Measurements from ENCODE around the gene ACTMAP. TPM values are rescaled to one million over a fixed set of nuclear protein-coding genes. Genes with fewer than 3 reads are reported as not detected.
A peak's percentile ranks its signal among the peaks of the same experiment; 100 is the strongest.

ACTMAP gene
- total and polyA plus RNA-seq, 2 of the 13 experiments (the other 11 are each of a cell fraction or from before 2014, with no cell fraction given): 2.2 to 7.9 TPM

DNA sequence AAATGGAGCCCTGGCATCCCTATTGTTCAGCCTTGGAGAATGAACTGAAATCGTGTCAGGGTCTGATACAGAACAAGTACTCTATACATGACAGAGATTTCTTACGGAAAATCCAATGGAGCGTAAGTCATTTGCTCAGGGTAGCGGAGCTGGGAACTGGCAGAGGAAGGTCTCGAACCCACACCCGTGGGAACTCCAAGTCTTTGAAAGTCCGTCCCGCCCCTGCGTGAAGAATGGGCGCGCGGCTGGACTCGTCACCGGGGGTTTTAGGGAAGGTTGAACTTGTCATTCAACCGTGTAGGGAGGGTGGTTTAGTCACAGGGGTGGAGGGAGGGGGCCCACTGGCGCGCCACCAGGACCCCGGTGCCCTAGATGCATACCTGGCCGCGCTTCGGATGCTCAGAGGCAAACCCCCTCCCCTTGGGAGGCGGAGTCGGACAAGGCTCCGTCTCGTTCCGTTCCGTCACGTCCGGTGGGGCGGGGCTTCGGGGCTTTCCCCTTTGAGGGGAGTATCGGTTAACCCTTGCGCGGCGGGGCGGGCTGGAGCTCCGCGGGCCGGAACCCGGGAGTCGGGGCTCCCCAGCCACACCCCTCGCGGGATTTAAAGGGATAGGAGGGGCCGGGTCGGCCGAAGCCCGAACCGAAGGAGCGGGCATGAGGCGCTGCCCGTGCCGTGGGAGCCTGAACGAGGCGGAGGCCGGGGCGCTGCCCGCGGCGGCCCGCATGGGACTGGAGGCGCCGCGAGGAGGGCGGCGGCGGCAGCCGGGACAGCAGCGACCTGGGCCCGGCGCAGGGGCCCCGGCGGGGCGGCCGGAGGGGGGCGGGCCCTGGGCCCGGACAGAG, 33.6 kb downstream of the ACTMAP start, which contains the start of the genes COQ8B and ITPKC (continued):
- no peak for TF ChIP-seq ZNF331 (CRISPR knock-in tag; IDR thresholded peaks at IDR 0.05)
- TF ChIP-seq, protein P1, sequence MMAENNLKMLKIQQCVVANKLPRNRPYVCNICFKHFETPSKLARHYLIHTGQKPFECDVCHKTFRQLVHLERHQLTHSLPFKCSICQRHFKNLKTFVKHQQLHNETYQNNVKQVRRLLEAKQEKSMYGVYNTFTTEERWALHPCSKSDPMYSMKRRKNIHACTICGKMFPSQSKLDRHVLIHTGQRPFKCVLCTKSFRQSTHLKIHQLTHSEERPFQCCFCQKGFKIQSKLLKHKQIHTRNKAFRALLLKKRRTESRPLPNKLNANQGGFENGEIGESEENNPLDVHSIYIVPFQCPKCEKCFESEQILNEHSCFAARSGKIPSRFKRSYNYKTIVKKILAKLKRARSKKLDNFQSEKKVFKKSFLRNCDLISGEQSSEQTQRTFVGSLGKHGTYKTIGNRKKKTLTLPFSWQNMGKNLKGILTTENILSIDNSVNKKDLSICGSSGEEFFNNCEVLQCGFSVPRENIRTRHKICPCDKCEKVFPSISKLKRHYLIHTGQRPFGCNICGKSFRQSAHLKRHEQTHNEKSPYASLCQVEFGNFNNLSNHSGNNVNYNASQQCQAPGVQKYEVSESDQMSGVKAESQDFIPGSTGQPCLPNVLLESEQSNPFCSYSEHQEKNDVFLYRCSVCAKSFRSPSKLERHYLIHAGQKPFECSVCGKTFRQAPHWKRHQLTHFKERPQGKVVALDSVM (CRISPR knock-in tag; IDR thresholded peaks at IDR 0.05): no peak
- TF ChIP-seq, protein P2, sequence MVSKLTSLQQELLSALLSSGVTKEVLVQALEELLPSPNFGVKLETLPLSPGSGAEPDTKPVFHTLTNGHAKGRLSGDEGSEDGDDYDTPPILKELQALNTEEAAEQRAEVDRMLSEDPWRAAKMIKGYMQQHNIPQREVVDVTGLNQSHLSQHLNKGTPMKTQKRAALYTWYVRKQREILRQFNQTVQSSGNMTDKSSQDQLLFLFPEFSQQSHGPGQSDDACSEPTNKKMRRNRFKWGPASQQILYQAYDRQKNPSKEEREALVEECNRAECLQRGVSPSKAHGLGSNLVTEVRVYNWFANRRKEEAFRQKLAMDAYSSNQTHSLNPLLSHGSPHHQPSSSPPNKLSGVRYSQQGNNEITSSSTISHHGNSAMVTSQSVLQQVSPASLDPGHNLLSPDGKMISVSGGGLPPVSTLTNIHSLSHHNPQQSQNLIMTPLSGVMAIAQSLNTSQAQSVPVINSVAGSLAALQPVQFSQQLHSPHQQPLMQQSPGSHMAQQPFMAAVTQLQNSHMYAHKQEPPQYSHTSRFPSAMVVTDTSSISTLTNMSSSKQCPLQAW (CRISPR knock-in tag; IDR thresholded peaks at IDR 0.05): peak; percentile 37; the same call in 1 of the 2 replicates
- TF ChIP-seq, protein P3, sequence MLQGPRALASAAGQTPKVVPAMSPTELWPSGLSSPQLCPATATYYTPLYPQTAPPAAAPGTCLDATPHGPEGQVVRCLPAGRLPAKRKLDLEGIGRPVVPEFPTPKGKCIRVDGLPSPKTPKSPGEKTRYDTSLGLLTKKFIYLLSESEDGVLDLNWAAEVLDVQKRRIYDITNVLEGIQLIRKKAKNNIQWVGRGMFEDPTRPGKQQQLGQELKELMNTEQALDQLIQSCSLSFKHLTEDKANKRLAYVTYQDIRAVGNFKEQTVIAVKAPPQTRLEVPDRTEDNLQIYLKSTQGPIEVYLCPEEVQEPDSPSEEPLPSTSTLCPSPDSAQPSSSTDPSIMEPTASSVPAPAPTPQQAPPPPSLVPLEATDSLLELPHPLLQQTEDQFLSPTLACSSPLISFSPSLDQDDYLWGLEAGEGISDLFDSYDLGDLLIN (CRISPR knock-in tag; IDR thresholded peaks at IDR 0.05; ENCODE audit: borderline replicate concordance): no peak
- no peak for TF ChIP-seq ZNF160 (CRISPR knock-in tag; IDR thresholded peaks at IDR 0.05)
- TF ChIP-seq RARA (CRISPR knock-in tag; IDR thresholded peaks at IDR 0.05): no peak; the same call in 1 of the 2 replicates
- TF ChIP-seq THYN1 (CRISPR knock-in tag; IDR thresholded peaks at IDR 0.05; ENCODE audit: borderline replicate concordance, low read depth): no peak
- no peak for TF ChIP-seq ZNF33A (CRISPR knock-in tag; IDR thresholded peaks at IDR 0.05; ENCODE audit: borderline replicate concordance)
- TF ChIP-seq ZNF343 (CRISPR knock-in tag; IDR thresholded peaks at IDR 0.05): no peak
- peak; percentile 87 for TF ChIP-seq CREM (IDR thresholded peaks at IDR 0.05)
- TF ChIP-seq CREM (CRISPR knock-in tag; IDR thresholded peaks at IDR 0.05): peak; percentile 43; the same call in 1 of the 2 replicates
- TF ChIP-seq, protein P4, sequence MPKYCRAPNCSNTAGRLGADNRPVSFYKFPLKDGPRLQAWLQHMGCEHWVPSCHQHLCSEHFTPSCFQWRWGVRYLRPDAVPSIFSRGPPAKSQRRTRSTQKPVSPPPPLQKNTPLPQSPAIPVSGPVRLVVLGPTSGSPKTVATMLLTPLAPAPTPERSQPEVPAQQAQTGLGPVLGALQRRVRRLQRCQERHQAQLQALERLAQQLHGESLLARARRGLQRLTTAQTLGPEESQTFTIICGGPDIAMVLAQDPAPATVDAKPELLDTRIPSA (CRISPR knock-in tag; IDR thresholded peaks at IDR 0.05; ENCODE audit: borderline replicate concordance): no peak
- TF ChIP-seq ZNF496 (CRISPR knock-in tag; IDR thresholded peaks at IDR 0.05; ENCODE audit: insufficient replicate concordance): no peak
- TF ChIP-seq, protein P5, sequence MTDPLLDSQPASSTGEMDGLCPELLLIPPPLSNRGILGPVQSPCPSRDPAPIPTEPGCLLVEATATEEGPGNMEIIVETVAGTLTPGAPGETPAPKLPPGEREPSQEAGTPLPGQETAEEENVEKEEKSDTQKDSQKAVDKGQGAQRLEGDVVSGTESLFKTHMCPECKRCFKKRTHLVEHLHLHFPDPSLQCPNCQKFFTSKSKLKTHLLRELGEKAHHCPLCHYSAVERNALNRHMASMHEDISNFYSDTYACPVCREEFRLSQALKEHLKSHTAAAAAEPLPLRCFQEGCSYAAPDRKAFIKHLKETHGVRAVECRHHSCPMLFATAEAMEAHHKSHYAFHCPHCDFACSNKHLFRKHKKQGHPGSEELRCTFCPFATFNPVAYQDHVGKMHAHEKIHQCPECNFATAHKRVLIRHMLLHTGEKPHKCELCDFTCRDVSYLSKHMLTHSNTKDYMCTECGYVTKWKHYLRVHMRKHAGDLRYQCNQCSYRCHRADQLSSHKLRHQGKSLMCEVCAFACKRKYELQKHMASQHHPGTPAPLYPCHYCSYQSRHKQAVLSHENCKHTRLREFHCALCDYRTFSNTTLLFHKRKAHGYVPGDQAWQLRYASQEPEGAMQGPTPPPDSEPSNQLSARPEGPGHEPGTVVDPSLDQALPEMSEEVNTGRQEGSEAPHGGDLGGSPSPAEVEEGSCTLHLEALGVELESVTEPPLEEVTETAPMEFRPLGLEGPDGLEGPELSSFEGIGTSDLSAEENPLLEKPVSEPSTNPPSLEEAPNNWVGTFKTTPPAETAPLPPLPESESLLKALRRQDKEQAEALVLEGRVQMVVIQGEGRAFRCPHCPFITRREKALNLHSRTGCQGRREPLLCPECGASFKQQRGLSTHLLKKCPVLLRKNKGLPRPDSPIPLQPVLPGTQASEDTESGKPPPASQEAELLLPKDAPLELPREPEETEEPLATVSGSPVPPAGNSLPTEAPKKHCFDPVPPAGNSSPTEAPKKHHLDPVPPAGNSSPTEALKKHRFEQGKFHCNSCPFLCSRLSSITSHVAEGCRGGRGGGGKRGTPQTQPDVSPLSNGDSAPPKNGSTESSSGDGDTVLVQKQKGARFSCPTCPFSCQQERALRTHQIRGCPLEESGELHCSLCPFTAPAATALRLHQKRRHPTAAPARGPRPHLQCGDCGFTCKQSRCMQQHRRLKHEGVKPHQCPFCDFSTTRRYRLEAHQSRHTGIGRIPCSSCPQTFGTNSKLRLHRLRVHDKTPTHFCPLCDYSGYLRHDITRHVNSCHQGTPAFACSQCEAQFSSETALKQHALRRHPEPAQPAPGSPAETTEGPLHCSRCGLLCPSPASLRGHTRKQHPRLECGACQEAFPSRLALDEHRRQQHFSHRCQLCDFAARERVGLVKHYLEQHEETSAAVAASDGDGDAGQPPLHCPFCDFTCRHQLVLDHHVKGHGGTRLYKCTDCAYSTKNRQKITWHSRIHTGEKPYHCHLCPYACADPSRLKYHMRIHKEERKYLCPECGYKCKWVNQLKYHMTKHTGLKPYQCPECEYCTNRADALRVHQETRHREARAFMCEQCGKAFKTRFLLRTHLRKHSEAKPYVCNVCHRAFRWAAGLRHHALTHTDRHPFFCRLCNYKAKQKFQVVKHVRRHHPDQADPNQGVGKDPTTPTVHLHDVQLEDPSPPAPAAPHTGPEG (CRISPR knock-in tag; IDR thresholded peaks at IDR 0.05): peak; percentile 61
- TF ChIP-seq, protein P6, sequence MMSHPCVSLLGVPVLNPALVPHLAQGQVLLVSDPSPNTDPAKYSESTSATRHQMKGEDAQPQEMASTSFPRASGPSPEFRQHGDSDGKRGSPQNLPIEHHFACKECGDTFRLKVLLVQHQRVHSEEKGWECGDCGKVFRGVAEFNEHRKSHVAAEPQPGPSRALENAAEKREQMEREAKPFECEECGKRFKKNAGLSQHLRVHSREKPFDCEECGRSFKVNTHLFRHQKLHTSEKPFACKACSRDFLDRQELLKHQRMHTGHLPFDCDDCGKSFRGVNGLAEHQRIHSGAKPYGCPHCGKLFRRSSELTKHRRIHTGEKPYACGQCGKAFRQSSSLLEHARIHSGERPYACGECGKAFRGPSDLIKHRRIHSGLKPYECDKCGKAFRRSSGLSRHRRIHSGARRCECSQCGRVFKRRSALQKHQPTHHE (CRISPR knock-in tag; IDR thresholded peaks at IDR 0.05; ENCODE audit: borderline replicate concordance): no peak
